ENCODE data around the gene IL4R. TPM values are rescaled to one million over a fixed set of nuclear protein-coding genes. Genes with fewer than 3 reads are reported as not detected.

Gene IL4R
- total RNA-seq, 2 experiments from 2014 or later = 73.1 to 82.8 TPM

- no peaks in the 10 kb centered on the region for H3K36me3 ChIP-seq (ENCODE audit: insufficient read depth, low read length)
- H3K4me3 ChIP-seq (ENCODE audit: low read depth, low read length, poor library complexity, severe bottlenecking) = no peak overlapping the region
- H3K27ac ChIP-seq (ENCODE audit: low read depth, low read length, poor library complexity, severe bottlenecking) = no peak overlapping the region
- no TSS peak for BruUV-seq (replicated peaks)
- intact Hi-C loops (cut with micrococcal nuclease; ENCODE audit: unreplicated experiment) = no loop called here
- no peaks in the 10 kb centered on the region for H3K79me2 ChIP-seq (ENCODE audit: insufficient read depth, low read depth, low read length)
- H3K9me3 ChIP-seq (ENCODE audit: low read length) = no peaks in the 10 kb centered on the region
- no peak for DNase-seq (ENCODE audit: low spot score)
- TF ChIP-seq CTCF (conservative IDR thresholded peaks at IDR 0.05; ENCODE audit: low read length) (no peak), EZH2phosphoT487 (IDR thresholded peaks at IDR 0.05; ENCODE audit: borderline replicate concordance, low read depth, low read length) (no peak)
- no peaks in the 10 kb centered on the region for H3K9me2 ChIP-seq (ENCODE audit: insufficient read depth, low read length)
- H4K20me1 ChIP-seq (ENCODE audit: insufficient read depth, low read length) = no peaks in the 10 kb centered on the region
- H3K4me2 ChIP-seq (ENCODE audit: low read length) = no peak overlapping the region
- ChIA-PET CTCF (ENCODE audit: unreplicated experiment) (interaction anchor here (0.6 to 1.3 kb wide), 3 partner anchors 20 to 1557 kb away, joined by 3 to 6 read pairs (median 4); no protein-coding TSS in a partner anchor), POLR2A (interaction anchor here (0.6 to 3.1 kb wide), 10 partner anchors 9 to 203 kb away, joined by 3 to 39 read pairs (median 4); partner anchors contain the start of gene IL21R)
- no peak overlapping the region for H2AFZ ChIP-seq (ENCODE audit: low read length)
- H3K4me1 ChIP-seq (ENCODE audit: insufficient read depth, low read length, poor library complexity, severe bottlenecking) = peaks cover 76% of the 10 kb centered on the region
Measured at GRCh38 chr16:27378871-27379481, 65.2 kb downstream of the IL4R start.

DNA sequence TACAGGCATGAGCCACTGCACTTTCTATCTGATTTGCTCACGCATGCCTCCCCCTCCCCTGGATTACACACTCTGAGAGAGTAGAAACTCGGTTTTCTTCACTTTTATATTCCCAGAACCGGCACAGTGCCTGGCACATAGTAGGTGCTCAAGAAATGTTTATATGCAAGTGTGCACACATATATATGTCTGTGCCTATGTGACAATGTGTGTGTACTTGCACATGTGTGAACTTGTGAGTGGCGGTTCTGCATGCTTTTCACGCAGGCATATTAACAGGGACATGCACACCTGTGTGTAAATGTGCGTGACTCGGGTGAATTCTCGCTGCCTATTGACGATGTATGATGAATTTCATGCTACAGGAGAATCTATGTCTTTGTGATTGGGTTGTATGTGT lies 66.1 kb downstream of the IL4R start:
- intact Hi-C loops (cut with micrococcal nuclease; ENCODE audit: unreplicated experiment) = no loop called here
- Histone ChIP-seq H3K27ac (ENCODE audit: low read depth, low read length, poor library complexity, severe bottlenecking) (no peak overlapping the region), H3K4me3 (ENCODE audit: low read depth, low read length, poor library complexity, severe bottlenecking) (no peak overlapping the region), H3K9me2 (ENCODE audit: insufficient read depth, low read length) (no peaks in the 10 kb centered on the region), H3K9me3 (ENCODE audit: low read length) (no peaks in the 10 kb centered on the region), H3K36me3 (ENCODE audit: insufficient read depth, low read length) (no peaks in the 10 kb centered on the region), H2AFZ (ENCODE audit: low read length) (no peak overlapping the region), H4K20me1 (ENCODE audit: insufficient read depth, low read length) (no peaks in the 10 kb centered on the region), H3K4me1 (ENCODE audit: insufficient read depth, low read length, poor library complexity, severe bottlenecking) (peaks cover 72% of the 10 kb centered on the region), H3K79me2 (ENCODE audit: insufficient read depth, low read depth, low read length) (no peaks in the 10 kb centered on the region), H3K4me2 (ENCODE audit: low read length) (no peak overlapping the region)
- DNase-seq (ENCODE audit: low spot score) = no peak
- ChIA-PET CTCF (ENCODE audit: unreplicated experiment) (no interaction called here), POLR2A (interaction anchor here (0.6 to 3.1 kb wide), 2 partner anchors 23 to 108 kb away, joined by 4 to 39 read pairs; partner anchors contain the start of gene IL21R)
- TF ChIP-seq EZH2phosphoT487 (IDR thresholded peaks at IDR 0.05; ENCODE audit: borderline replicate concordance, low read depth, low read length) (no peak), CTCF (conservative IDR thresholded peaks at IDR 0.05; ENCODE audit: low read length) (no peak)
- no TSS peak for BruUV-seq (replicated peaks)

DNA sequence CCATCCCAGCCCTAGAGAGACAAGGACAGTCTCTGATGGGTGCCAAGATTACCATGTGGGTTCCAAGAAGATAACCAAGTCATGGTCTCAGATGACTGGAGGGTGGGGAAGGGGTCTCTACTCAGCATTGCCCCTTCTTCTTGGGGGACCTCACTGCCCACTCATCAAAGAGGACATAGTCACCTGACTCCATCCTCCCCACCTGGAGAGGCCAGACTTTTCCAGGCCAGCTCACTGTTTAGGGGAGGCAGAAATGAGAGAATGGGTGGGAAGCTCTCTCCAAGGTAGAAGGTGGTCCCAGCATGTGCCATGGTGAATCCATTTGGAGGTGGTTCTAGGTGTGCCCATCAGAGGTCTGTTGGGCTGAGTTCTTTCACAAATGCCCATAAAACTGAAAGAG lies 67.5 kb downstream of the IL4R start:
- ChIA-PET POLR2A (interaction anchor here (0.6 to 1.6 kb wide), 2 partner anchors 9 to 15 kb away, joined by 3 to 4 read pairs; no protein-coding TSS in a partner anchor), CTCF (ENCODE audit: unreplicated experiment) (interaction anchor here (0.6 kb wide), 1 partner anchor 11 kb away, joined by 3 read pairs; no protein-coding TSS in a partner anchor)
- no peak overlapping the region for H2AFZ ChIP-seq (ENCODE audit: low read length)
- intact Hi-C loops (cut with micrococcal nuclease; ENCODE audit: unreplicated experiment) = no loop called here
- no peak for DNase-seq (ENCODE audit: low spot score)
- H3K4me3 ChIP-seq (ENCODE audit: low read depth, low read length, poor library complexity, severe bottlenecking) = no peak overlapping the region
- H3K9me2 ChIP-seq (ENCODE audit: insufficient read depth, low read length) = no peaks in the 10 kb centered on the region
- H3K4me2 ChIP-seq (ENCODE audit: low read length) = no peak overlapping the region
- no peaks in the 10 kb centered on the region for H4K20me1 ChIP-seq (ENCODE audit: insufficient read depth, low read length)
- H3K4me1 ChIP-seq (ENCODE audit: insufficient read depth, low read length, poor library complexity, severe bottlenecking) = peaks cover 63% of the 10 kb centered on the region
- no peaks in the 10 kb centered on the region for H3K9me3 ChIP-seq (ENCODE audit: low read length)
- H3K27ac ChIP-seq (ENCODE audit: low read depth, low read length, poor library complexity, severe bottlenecking) = no peak overlapping the region
- BruUV-seq (replicated peaks) = no TSS peak
- TF ChIP-seq CTCF (conservative IDR thresholded peaks at IDR 0.05; ENCODE audit: low read length) = no peak
- TF ChIP-seq EZH2phosphoT487 (IDR thresholded peaks at IDR 0.05; ENCODE audit: borderline replicate concordance, low read depth, low read length) = no peak
- H3K36me3 ChIP-seq (ENCODE audit: insufficient read depth, low read length) = no peaks in the 10 kb centered on the region
- H3K79me2 ChIP-seq (ENCODE audit: insufficient read depth, low read depth, low read length) = no peaks in the 10 kb centered on the region

Measured in OCI-LY7 (cell line).